K562 (cell line): ENCODE data around the gene EPB42. TPM values are rescaled to one million over a fixed set of nuclear protein-coding genes. Genes with fewer than 3 reads are reported as not detected.

ENCODE experiments used
- polyA plus RNA-seq, 8 experiments: library from polyadenylated mRNA; depleted of rRNA in 4 of 8; stranded (reverse) in 5 of 8; unstranded in 3 of 8; fragments of >200 nt; fragmentation: Nextera tagmentation in 2 of 8; fragmentation: Illumina TruSeq in 1 of 8; extraction: Ambion mirVana in 2 of 8; extraction: Trizol in 1 of 8; gene quantifications; 2 replicates each; pipeline versions ENCODE4 v1.2.1 to v1.2.3, GENCODE V29; 2011 to 2014; ENCODE audit warnings: inconsistent platforms in 1 of 8, missing spikeins in 1 of 8
- small RNA-seq: library from RNA; depleted of rRNA; stranded (forward); fragments of <200 nt; gene quantifications from one replicate; pipeline ENCODE3, GENCODE V24; 2014
- total RNA-seq, 7 experiments: library from RNA; depleted of rRNA in 6 of 7; stranded (reverse); fragments of >200 nt in 6 of 7; fragmentation: Illumina TruSeq in 2 of 7; extraction: Trizol in 2 of 7; gene quantifications; 2 replicates each; pipeline versions ENCODE4 v1.2.1 to v1.2.3, GENCODE V29; 2011 to 2021; ENCODE audit warnings: low replicate concordance in 1 of 7

EPB42 gene
- total and polyA plus RNA-seq, 9 of the 15 experiments (the other 6 are each of a cell fraction or from before 2014, with no cell fraction given) = 0.38 to 2.3 (median 1.4) TPM

Small RNA genes lying within 50 kb of the gene (small RNA-seq; reads per million reads assigned to genes)
- gene RF00019 = not detected

Other genes starting within 250 kb of the EPB42 start
Only the 7 nearest of the 8 such genes appear.
- 15.3 and 20.9 TPM in 2 replicates for gene UBR1, start 115.0 kb downstream of the EPB42 start, total RNA-seq (2014; rRNA removed)
- gene UBR1, start 115.0 kb downstream of the EPB42 start, total RNA-seq (2014; rRNA removed; fragmentation: Illumina TruSeq; extraction: Trizol) = 30.7 and 32.8 TPM in 2 replicates
- gene UBR1, start 115.0 kb downstream of the EPB42 start, total RNA-seq (2015; rRNA removed; fragmentation: Illumina TruSeq; extraction: Trizol) = 23.6 and 28.6 TPM in 2 replicates
- 21.2 and 24.0 TPM in 2 replicates for gene UBR1, start 115.0 kb downstream of the EPB42 start, total RNA-seq (2021)
- 10.6 and 15.7 TPM in 2 replicates for gene UBR1, start 115.0 kb downstream of the EPB42 start, polyA plus RNA-seq (2011; rRNA removed)
- gene UBR1, start 115.0 kb downstream of the EPB42 start, polyA plus RNA-seq (2014; fragmentation: Illumina TruSeq; extraction: Trizol) = 10.8 and 14.2 TPM in 2 replicates
- 1 to 10 TPM; 5.8 to 7.1 TPM for gene UBR1, start 115.0 kb downstream of the EPB42 start, polyA plus RNA-seq (2014; fragmentation: Nextera tagmentation; extraction: Ambion mirVana)
- gene UBR1, start 115.0 kb downstream of the EPB42 start, polyA plus RNA-seq (2014; rRNA removed) = 10.8 and 11.6 TPM in 2 replicates
- 13.8 and 14.2 TPM in 2 replicates for gene TMEM62, start 87.4 kb downstream of the EPB42 start, total RNA-seq (2014; rRNA removed)
- 15.7 and 19.8 TPM in 2 replicates for gene TMEM62, start 87.4 kb downstream of the EPB42 start, total RNA-seq (2014; rRNA removed; fragmentation: Illumina TruSeq; extraction: Trizol)
- 16.6 and 16.9 TPM in 2 replicates for gene TMEM62, start 87.4 kb downstream of the EPB42 start, total RNA-seq (2015; rRNA removed; fragmentation: Illumina TruSeq; extraction: Trizol)
- 10.6 and 11.9 TPM in 2 replicates for gene TMEM62, start 87.4 kb downstream of the EPB42 start, total RNA-seq (2021)
- gene TMEM62, start 87.4 kb downstream of the EPB42 start, polyA plus RNA-seq (2011; rRNA removed) = 7.3 and 10.6 TPM in 2 replicates
- gene TMEM62, start 87.4 kb downstream of the EPB42 start, polyA plus RNA-seq (2014; fragmentation: Illumina TruSeq; extraction: Trizol) = 13.8 and 14.4 TPM in 2 replicates
- gene TMEM62, start 87.4 kb downstream of the EPB42 start, polyA plus RNA-seq (2014; fragmentation: Nextera tagmentation; extraction: Ambion mirVana) = 1 to 10 TPM; 4.4 to 6.6 TPM
- 8.5 and 11.1 TPM in 2 replicates for gene TMEM62, start 87.4 kb downstream of the EPB42 start, polyA plus RNA-seq (2014; rRNA removed)
- gene CCNDBP1, start 35.6 kb downstream of the EPB42 start, total RNA-seq (2014; rRNA removed) = 50.0 and 55.5 TPM in 2 replicates
- gene CCNDBP1, start 35.6 kb downstream of the EPB42 start, total RNA-seq (2014; rRNA removed; fragmentation: Illumina TruSeq; extraction: Trizol) = 67.6 and 71.9 TPM in 2 replicates
- 47.9 and 49.5 TPM in 2 replicates for gene CCNDBP1, start 35.6 kb downstream of the EPB42 start, total RNA-seq (2015; rRNA removed; fragmentation: Illumina TruSeq; extraction: Trizol)
- 47.9 and 49.1 TPM in 2 replicates for gene CCNDBP1, start 35.6 kb downstream of the EPB42 start, total RNA-seq (2021)
- 98.3 and 111 TPM in 2 replicates for gene CCNDBP1, start 35.6 kb downstream of the EPB42 start, polyA plus RNA-seq (2011; rRNA removed)
- gene CCNDBP1, start 35.6 kb downstream of the EPB42 start, polyA plus RNA-seq (2014; fragmentation: Illumina TruSeq; extraction: Trizol) = 57.7 and 59.9 TPM in 2 replicates
- 10 to 100 TPM; 37.0 to 44.7 TPM for gene CCNDBP1, start 35.6 kb downstream of the EPB42 start, polyA plus RNA-seq (2014; fragmentation: Nextera tagmentation; extraction: Ambion mirVana)
- 65.4 and 72.0 TPM in 2 replicates for gene CCNDBP1, start 35.6 kb downstream of the EPB42 start, polyA plus RNA-seq (2014; rRNA removed)
- gene TGM5, start 45.9 kb upstream of the EPB42 start, total RNA-seq (2014; rRNA removed) = not detected in 2 replicates
- gene TGM5, start 45.9 kb upstream of the EPB42 start, total RNA-seq (2014; rRNA removed; fragmentation: Illumina TruSeq; extraction: Trizol) = not detected in 2 replicates
- gene TGM5, start 45.9 kb upstream of the EPB42 start, total RNA-seq (2015; rRNA removed; fragmentation: Illumina TruSeq; extraction: Trizol) = 0.07 and 0.15 TPM in 2 replicates
- gene TGM5, start 45.9 kb upstream of the EPB42 start, total RNA-seq (2021) = not detected in 2 replicates
- 0.07 TPM in 1 of 2 replicates, not detected in the other for gene TGM5, start 45.9 kb upstream of the EPB42 start, polyA plus RNA-seq (2011; rRNA removed)
- not detected in 2 replicates for gene TGM5, start 45.9 kb upstream of the EPB42 start, polyA plus RNA-seq (2014; fragmentation: Illumina TruSeq; extraction: Trizol)
- gene TGM5, start 45.9 kb upstream of the EPB42 start, polyA plus RNA-seq (2014; fragmentation: Nextera tagmentation; extraction: Ambion mirVana) = under 1 TPM; 0.03 to 0.10 TPM
- gene TGM5, start 45.9 kb upstream of the EPB42 start, polyA plus RNA-seq (2014; rRNA removed) = not detected in 2 replicates
- not detected in 2 replicates for gene TGM7, start 81.2 kb upstream of the EPB42 start, total RNA-seq (2014; rRNA removed)
- gene TGM7, start 81.2 kb upstream of the EPB42 start, total RNA-seq (2014; rRNA removed; fragmentation: Illumina TruSeq; extraction: Trizol) = not detected in 2 replicates
- not detected in 2 replicates for gene TGM7, start 81.2 kb upstream of the EPB42 start, total RNA-seq (2015; rRNA removed; fragmentation: Illumina TruSeq; extraction: Trizol)
- not detected in 2 replicates for gene TGM7, start 81.2 kb upstream of the EPB42 start, total RNA-seq (2021)
- gene TGM7, start 81.2 kb upstream of the EPB42 start, polyA plus RNA-seq (2011; rRNA removed) = not detected in 2 replicates
- gene TGM7, start 81.2 kb upstream of the EPB42 start, polyA plus RNA-seq (2014; fragmentation: Illumina TruSeq; extraction: Trizol) = not detected in 2 replicates
- gene TGM7, start 81.2 kb upstream of the EPB42 start, polyA plus RNA-seq (2014; fragmentation: Nextera tagmentation; extraction: Ambion mirVana) = not detected
- not detected in 2 replicates for gene TGM7, start 81.2 kb upstream of the EPB42 start, polyA plus RNA-seq (2014; rRNA removed)
- gene LCMT2, start 109.6 kb upstream of the EPB42 start, total RNA-seq (2014; rRNA removed) = 7.8 and 11.8 TPM in 2 replicates
- gene LCMT2, start 109.6 kb upstream of the EPB42 start, total RNA-seq (2014; rRNA removed; fragmentation: Illumina TruSeq; extraction: Trizol) = 16.5 and 18.6 TPM in 2 replicates
- 19.6 and 21.8 TPM in 2 replicates for gene LCMT2, start 109.6 kb upstream of the EPB42 start, total RNA-seq (2015; rRNA removed; fragmentation: Illumina TruSeq; extraction: Trizol)
- 15.2 and 16.0 TPM in 2 replicates for gene LCMT2, start 109.6 kb upstream of the EPB42 start, total RNA-seq (2021)
- 14.9 and 22.3 TPM in 2 replicates for gene LCMT2, start 109.6 kb upstream of the EPB42 start, polyA plus RNA-seq (2011; rRNA removed)
- 15.3 and 18.2 TPM in 2 replicates for gene LCMT2, start 109.6 kb upstream of the EPB42 start, polyA plus RNA-seq (2014; fragmentation: Illumina TruSeq; extraction: Trizol)
- gene LCMT2, start 109.6 kb upstream of the EPB42 start, polyA plus RNA-seq (2014; fragmentation: Nextera tagmentation; extraction: Ambion mirVana) = 1 to 10 TPM; 2.5 to 2.9 TPM
- gene LCMT2, start 109.6 kb upstream of the EPB42 start, polyA plus RNA-seq (2014; rRNA removed) = 12.7 and 14.2 TPM in 2 replicates
- 28.6 and 30.0 TPM in 2 replicates for gene ZSCAN29, start 150.0 kb upstream of the EPB42 start, total RNA-seq (2014; rRNA removed)
- 20.8 and 21.6 TPM in 2 replicates for gene ZSCAN29, start 150.0 kb upstream of the EPB42 start, total RNA-seq (2014; rRNA removed; fragmentation: Illumina TruSeq; extraction: Trizol)
- 26.0 and 28.1 TPM in 2 replicates for gene ZSCAN29, start 150.0 kb upstream of the EPB42 start, total RNA-seq (2015; rRNA removed; fragmentation: Illumina TruSeq; extraction: Trizol)
- gene ZSCAN29, start 150.0 kb upstream of the EPB42 start, total RNA-seq (2021) = 24.4 and 28.0 TPM in 2 replicates
- 10.9 and 13.2 TPM in 2 replicates for gene ZSCAN29, start 150.0 kb upstream of the EPB42 start, polyA plus RNA-seq (2011; rRNA removed)
- 16.8 and 19.0 TPM in 2 replicates for gene ZSCAN29, start 150.0 kb upstream of the EPB42 start, polyA plus RNA-seq (2014; fragmentation: Illumina TruSeq; extraction: Trizol)
- gene ZSCAN29, start 150.0 kb upstream of the EPB42 start, polyA plus RNA-seq (2014; fragmentation: Nextera tagmentation; extraction: Ambion mirVana) = 1 to 10 TPM; 2.5 to 2.7 TPM
- gene ZSCAN29, start 150.0 kb upstream of the EPB42 start, polyA plus RNA-seq (2014; rRNA removed) = 19.3 and 19.7 TPM in 2 replicates